ENCODE measurements around the gene POGZ. TPM values are rescaled to one million over a fixed set of nuclear protein-coding genes. Genes with fewer than 3 reads are reported as not detected.
A peak's percentile ranks its signal among the peaks of the same experiment; 100 is the strongest.

POGZ gene
- total RNA-seq, 6 experiments from 2014 or later, result 34.9 to 40.3 (median 37.9) TPM

GRCh38 chr1:151384584-151384983 lies 74.7 kb downstream of the POGZ start:
- no peak for DNase-seq
- Mint-ChIP-seq H3K36me3 (ENCODE audit: low read depth) (no peaks in the 10 kb centered on the region), H3K9me3 (no peaks in the 10 kb centered on the region), H3K27ac (no peak overlapping the region), H3K27me3 (ENCODE audit: insufficient read depth) (peaks cover 6% of the 10 kb centered on the region), H3K4me3 (no peak overlapping the region), H3K4me1 (ENCODE audit: low read depth) (no peaks in the 10 kb centered on the region)
- no peak for TF ChIP-seq CTCF (IDR thresholded peaks at IDR 0.05)

- Mint-ChIP-seq H3K36me3 (ENCODE audit: low read depth) (no peaks in the 10 kb centered on the region), H3K27ac (no peak overlapping the region), H3K9me3 (no peaks in the 10 kb centered on the region), H3K4me3 (no peak overlapping the region), H3K4me1 (ENCODE audit: low read depth) (peaks cover 11% of the 10 kb centered on the region), H3K27me3 (ENCODE audit: insufficient read depth) (peaks cover 36% of the 10 kb centered on the region)
- TF ChIP-seq CTCF (IDR thresholded peaks at IDR 0.05), result no peak
- DNase-seq, result no peak
Measured at GRCh38 chr1:151377150-151377884, 82.0 kb downstream of the POGZ start.

GRCh38 chr1:151373196-151373595 lies 86.1 kb downstream of the POGZ start:
- no peaks in the 10 kb centered on the region for H3K9me3 Mint-ChIP-seq
- peaks cover 27% of the 10 kb centered on the region for H3K4me1 Mint-ChIP-seq (ENCODE audit: low read depth)
- no peaks in the 10 kb centered on the region for H3K36me3 Mint-ChIP-seq (ENCODE audit: low read depth)
- peaks cover 32% of the 10 kb centered on the region for H3K27me3 Mint-ChIP-seq (ENCODE audit: insufficient read depth)
- TF ChIP-seq CTCF (IDR thresholded peaks at IDR 0.05), result no peak
- H3K4me3 Mint-ChIP-seq, result no peak overlapping the region; the same call in 1 of the 2 replicates
- H3K27ac Mint-ChIP-seq, result no peak overlapping the region
- DNase-seq, result no peak

GRCh38 chr1:151372058-151372934 lies 87.0 kb downstream of the POGZ start, which contains the start of gene SELENBP1:
SELENBP1 (minus strand) TSS chr1:151372705; CDS start chr1:151372641, 64 bp downstream.
- Mint-ChIP-seq H3K27ac (peak within 1 kb of the TSS; percentile 43; the same call in 1 of the 2 replicates), H3K36me3 (ENCODE audit: low read depth) (no peaks in the 10 kb centered on the region), H3K4me3 (peak within 1 kb of the TSS; percentile 84), H3K27me3 (ENCODE audit: insufficient read depth) (peaks cover 23% of the 10 kb centered on the region), H3K4me1 (ENCODE audit: low read depth) (peaks cover 29% of the 10 kb centered on the region), H3K9me3 (no peaks in the 10 kb centered on the region)
- peak; percentile 55 for DNase-seq
- no peak for TF ChIP-seq CTCF (IDR thresholded peaks at IDR 0.05)

- Mint-ChIP-seq H3K4me1 (ENCODE audit: low read depth) (peaks cover 29% of the 10 kb centered on the region), H3K9me3 (no peaks in the 10 kb centered on the region), H3K27ac (no peak overlapping the region), H3K27me3 (ENCODE audit: insufficient read depth) (peaks cover 21% of the 10 kb centered on the region), H3K4me3 (peak overlapping the region; percentile 84), H3K36me3 (ENCODE audit: low read depth) (no peaks in the 10 kb centered on the region)
- no peak for TF ChIP-seq CTCF (IDR thresholded peaks at IDR 0.05)
- peak; percentile 5 for DNase-seq
Measured at GRCh38 chr1:151371370-151372057, 87.8 kb downstream of the POGZ start.

All from HFFc6 (cell line).